ENCODE data around the gene ATG2B.

The ATG2B gene

DNA sequence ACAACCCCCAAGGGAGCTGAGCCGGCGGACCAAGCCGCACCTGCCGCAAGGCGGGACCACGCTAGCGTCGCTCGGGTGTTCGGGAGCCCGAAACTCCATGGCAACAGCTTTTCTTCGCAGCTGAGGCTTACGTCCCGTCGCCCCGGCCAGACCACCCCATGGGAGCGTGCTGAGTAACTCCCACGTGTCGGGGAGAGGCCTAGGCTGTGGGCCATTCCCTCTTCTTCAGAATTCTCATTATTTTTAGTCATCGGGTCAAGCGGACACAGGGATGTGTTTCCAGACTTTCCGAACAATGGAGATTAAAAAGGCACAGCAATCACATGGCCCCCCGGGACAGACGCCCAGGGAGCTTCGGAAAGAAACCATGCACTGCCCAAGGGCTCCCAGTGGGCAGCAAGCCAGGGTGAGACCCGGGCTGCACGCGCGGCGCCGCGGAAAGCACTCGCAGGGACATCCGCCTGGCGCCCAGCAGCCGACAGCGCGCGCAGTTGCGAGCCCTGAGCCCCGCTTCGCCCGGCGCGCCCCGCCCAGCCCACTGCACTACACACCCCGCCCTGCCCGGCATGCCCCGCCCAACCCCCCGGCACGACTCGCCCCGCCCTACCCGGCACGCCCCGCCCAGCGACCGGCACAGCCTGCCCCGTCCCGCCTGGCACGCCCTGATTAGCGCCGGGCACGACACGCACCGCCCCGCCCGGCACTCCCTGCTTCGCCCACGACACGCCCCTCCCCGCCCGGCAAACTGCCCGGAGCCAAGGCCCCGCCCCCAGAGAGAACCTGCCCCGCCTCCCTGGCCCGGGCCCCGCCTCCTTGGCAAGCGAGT, 28.4 kb upstream of the ATG2B start:
- H3K4me3 ChIP-seq (ENCODE audit: low read length), result peak overlapping the region; percentile 73
- peak; percentile 98 for DNase-seq (ENCODE audit: low read depth)
- TF ChIP-seq, protein P1, sequence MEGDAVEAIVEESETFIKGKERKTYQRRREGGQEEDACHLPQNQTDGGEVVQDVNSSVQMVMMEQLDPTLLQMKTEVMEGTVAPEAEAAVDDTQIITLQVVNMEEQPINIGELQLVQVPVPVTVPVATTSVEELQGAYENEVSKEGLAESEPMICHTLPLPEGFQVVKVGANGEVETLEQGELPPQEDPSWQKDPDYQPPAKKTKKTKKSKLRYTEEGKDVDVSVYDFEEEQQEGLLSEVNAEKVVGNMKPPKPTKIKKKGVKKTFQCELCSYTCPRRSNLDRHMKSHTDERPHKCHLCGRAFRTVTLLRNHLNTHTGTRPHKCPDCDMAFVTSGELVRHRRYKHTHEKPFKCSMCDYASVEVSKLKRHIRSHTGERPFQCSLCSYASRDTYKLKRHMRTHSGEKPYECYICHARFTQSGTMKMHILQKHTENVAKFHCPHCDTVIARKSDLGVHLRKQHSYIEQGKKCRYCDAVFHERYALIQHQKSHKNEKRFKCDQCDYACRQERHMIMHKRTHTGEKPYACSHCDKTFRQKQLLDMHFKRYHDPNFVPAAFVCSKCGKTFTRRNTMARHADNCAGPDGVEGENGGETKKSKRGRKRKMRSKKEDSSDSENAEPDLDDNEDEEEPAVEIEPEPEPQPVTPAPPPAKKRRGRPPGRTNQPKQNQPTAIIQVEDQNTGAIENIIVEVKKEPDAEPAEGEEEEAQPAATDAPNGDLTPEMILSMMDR (IDR thresholded peaks at IDR 0.05; ENCODE audit: insufficient read depth, low read depth, low read length, missing control alignments), result no peak

DNA sequence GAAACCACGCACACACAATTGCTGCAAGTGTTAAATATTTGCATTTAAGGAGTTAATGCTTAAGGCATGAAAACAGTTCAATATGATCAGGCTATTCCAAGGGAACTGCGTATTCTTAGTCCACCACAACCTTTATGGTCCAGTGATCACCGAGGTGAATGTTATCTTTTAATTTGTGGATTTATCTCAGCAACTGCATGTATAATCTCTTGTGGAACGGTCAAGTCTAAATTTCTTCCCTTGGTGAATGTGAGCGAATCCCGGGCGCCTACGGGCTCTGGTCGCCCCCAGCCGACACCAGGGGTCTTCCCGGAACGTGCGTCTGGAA, 27.8 kb upstream of the ATG2B start:
- peak overlapping the region; percentile 66 for H3K4me3 ChIP-seq (ENCODE audit: low read length)
- no peak for DNase-seq (ENCODE audit: low read depth)
- TF ChIP-seq, protein P1 (IDR thresholded peaks at IDR 0.05; ENCODE audit: insufficient read depth, low read depth, low read length, missing control alignments), result no peak

DNA sequence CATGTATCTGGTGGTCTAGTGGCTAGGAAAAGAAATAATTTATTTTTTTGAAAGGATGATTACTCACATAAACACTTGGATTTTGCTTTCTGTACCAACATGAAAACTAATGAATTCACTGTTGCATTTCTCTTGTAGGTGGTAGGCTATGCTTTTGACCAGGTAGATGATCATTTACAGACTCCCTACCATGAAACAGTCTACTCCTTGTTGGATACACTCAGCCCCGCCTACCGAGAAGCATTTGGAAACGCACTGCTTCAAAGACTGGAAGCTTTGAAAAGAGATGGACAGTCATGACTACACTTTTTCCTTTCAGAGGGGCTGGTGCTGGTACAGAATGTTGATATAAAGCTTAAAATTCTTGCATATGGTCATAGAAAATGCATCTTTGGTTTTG, 22.2 kb upstream of the ATG2B start:
- no peak for DNase-seq (ENCODE audit: low read depth)
- H3K4me3 ChIP-seq (ENCODE audit: low read length), result no peak overlapping the region
- TF ChIP-seq, protein P1 (IDR thresholded peaks at IDR 0.05; ENCODE audit: insufficient read depth, low read depth, low read length, missing control alignments), result no peak

DNA sequence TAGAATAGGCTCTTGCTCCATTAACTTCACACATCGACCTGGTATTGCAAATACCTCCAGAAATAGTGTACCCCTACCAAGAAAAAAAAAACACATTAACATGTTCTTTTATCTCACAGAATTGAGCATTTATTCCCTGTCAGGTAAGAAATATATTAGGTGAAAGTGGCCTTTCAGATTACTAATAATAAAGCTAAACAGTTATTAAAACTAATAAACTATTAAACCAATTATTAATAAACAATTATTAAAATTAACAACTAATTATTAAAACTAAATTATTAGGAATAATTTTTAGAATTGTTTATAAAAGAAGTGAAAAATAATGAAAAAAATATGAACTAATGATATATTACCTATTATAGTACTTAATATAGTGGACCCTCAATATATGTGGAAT, 21.6 kb upstream of the ATG2B start:
- no peak overlapping the region for H3K4me3 ChIP-seq (ENCODE audit: low read length)
- TF ChIP-seq, protein P1 (IDR thresholded peaks at IDR 0.05; ENCODE audit: insufficient read depth, low read depth, low read length, missing control alignments), result no peak
- DNase-seq (ENCODE audit: low read depth), result no peak

DNA sequence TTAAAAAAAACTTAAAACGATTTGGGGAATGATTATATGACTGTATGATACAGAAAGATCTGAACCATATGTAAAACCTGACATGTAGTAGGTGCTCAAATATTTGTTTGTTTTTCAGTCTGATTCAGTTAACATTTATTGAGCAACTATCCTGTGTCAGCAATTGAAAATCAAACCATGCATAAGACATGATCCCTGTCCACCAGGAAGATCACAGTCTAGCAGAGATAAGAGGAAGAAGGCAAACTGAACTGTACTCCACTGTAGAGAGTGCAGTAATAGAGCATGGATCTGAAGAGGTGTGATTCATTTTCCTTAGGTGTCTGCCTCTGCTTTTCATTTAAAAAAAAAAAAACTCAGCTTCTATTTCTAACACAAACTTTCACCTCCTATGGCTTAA, 20.9 kb upstream of the ATG2B start:
- TF ChIP-seq, protein P1 (IDR thresholded peaks at IDR 0.05; ENCODE audit: insufficient read depth, low read depth, low read length, missing control alignments), result no peak
- H3K4me3 ChIP-seq (ENCODE audit: low read length), result no peak overlapping the region
- no peak for DNase-seq (ENCODE audit: low read depth)

DNA sequence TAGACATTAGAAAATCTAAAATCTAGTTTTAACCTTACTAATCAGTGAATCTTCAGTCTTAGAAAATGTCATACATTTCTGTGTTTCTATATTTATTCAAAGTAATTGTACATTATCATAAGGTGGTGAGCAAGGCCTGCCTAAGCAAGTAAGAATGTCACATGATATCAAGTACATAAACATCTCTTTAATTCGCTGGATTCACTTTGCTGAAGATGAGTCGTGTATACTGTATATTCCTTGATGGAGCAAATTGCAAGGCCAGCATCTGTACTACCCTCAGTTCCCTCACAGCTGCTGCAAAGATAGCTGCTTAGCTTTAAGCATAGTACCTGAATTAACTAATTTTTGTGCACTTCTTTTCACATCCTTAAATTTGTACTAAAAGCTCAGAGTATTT, 20.3 kb upstream of the ATG2B start:
- TF ChIP-seq, protein P1 (IDR thresholded peaks at IDR 0.05; ENCODE audit: insufficient read depth, low read depth, low read length, missing control alignments), result no peak
- no peak overlapping the region for H3K4me3 ChIP-seq (ENCODE audit: low read length)
- peak; percentile 45 for DNase-seq (ENCODE audit: low read depth)

DNA sequence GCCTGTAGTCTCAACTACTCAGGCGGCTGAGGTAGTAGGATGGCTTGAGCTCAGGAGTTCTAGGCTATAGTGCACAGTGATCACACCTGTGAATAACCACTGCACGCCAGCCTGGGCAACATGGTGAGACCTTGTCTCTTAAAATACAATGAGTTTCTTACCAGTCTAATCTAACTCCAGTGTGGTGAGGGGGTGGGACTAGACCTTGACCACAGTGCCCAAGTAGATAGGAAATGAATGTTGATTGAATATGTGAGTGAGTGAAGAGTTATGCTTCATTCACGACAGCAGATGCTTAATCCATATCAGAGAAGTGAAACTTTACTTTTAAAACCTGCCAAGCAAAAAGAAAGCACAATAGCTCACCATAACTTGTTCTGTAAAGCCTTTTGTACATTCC, 17.6 kb upstream of the ATG2B start:
- TF ChIP-seq, protein P1 (IDR thresholded peaks at IDR 0.05; ENCODE audit: insufficient read depth, low read depth, low read length, missing control alignments), result no peak
- no peak for DNase-seq (ENCODE audit: low read depth)
- H3K4me3 ChIP-seq (ENCODE audit: low read length), result no peak overlapping the region
